Gastroesophageal sphincter (tissue), 3 donors: Measurements from ENCODE around the gene TDRKH.

Experiments used
- CTCF ChIP-seq, 4 experiments: fragments of 200-600 bp in 2 of 4; fragments of 450-650 bp in 2 of 4; sonication (generic) in 1 of 4; IDR thresholded peaks; one replicate each; pipeline ENCODE4 v1.5.1; 2017 to 2019; ENCODE audit warnings: antibody characterized with exemption in 4 of 4, mild to moderate bottlenecking in 2 of 4, moderate library complexity in 2 of 4
- EP300 ChIP-seq: sonication (generic); formaldehyde crosslinking; IDR thresholded peaks from one replicate; pipeline ENCODE4 v1.6.1; 2017; ENCODE audit warnings: antibody characterized with exemption, mild to moderate bottlenecking
- POLR2A ChIP-seq, 2 donors: fragments of 450-650 bp; IDR thresholded peaks; one replicate each; pipeline ENCODE4 v1.6.1; 2017; ENCODE audit warnings: antibody characterized with exemption in 2 of 2, mild to moderate bottlenecking in 2 of 2, moderate library complexity in 1 of 2
- POLR2AphosphoS5 ChIP-seq: sonication (generic); formaldehyde crosslinking; IDR thresholded peaks from one replicate; pipeline ENCODE4 v1.6.1; 2017; ENCODE audit warnings: antibody characterized with exemption

- TF ChIP-seq CTCF (IDR thresholded peaks at IDR 0.05) (no peak), POLR2A (IDR thresholded peaks at IDR 0.05) (no peak), EP300 (no peak), POLR2AphosphoS5 (no peak)
These were observed 34.9 kb upstream of the TDRKH start for GRCh38 chr1:151825204-151825603.
